DOHH2 (cell line): ENCODE data around the gene FOXJ2.

ENCODE experiments used
- H3F3A ChIP-seq: fragments of 200-600 bp; sonication (generic), shearing (Covaris generic); 2 replicates; pipeline ENCODE4 v1.6.0; 2016; ENCODE audit warnings: antibody characterized with exemption, mild to moderate bottlenecking; ENCODE audit not compliant: control insufficient read depth, insufficient read depth
- H3K27ac ChIP-seq: fragments of 200-600 bp; sonication (generic); 2 replicates; pipeline ENCODE4 v1.5.1; 2014; ENCODE audit warnings: low read depth, mild to moderate bottlenecking, low read length, moderate library complexity
- H3K27me3 ChIP-seq: fragments of 200-600 bp; sonication (generic); 2 replicates; pipeline ENCODE4 v1.6.1; 2014; ENCODE audit warnings: mild to moderate bottlenecking, low read length, mixed read lengths; ENCODE audit not compliant: control insufficient read depth
- H3K36me3 ChIP-seq: fragments of 200-600 bp; sonication (generic); 2 replicates; pipeline ENCODE4 v1.6.1; 2014; ENCODE audit warnings: mild to moderate bottlenecking, low read length, moderate library complexity, mixed read lengths; ENCODE audit not compliant: control insufficient read depth
- H3K4me1 ChIP-seq: fragments of 200-600 bp; sonication (generic); 2 replicates; pipeline ENCODE4 v1.6.1; 2014; ENCODE audit warnings: mild to moderate bottlenecking, low read length, mixed read lengths; ENCODE audit not compliant: control insufficient read depth
- H3K4me2 ChIP-seq: fragments of 200-600 bp; sonication (generic); 2 replicates; pipeline ENCODE4 v1.6.0; 2014; ENCODE audit warnings: mild to moderate bottlenecking, low read length, moderate library complexity
- H3K4me3 ChIP-seq: fragments of 200-600 bp; sonication (generic); 2 replicates; pipeline ENCODE4 v1.5.1; 2014; ENCODE audit warnings: mild to moderate bottlenecking, low read length, mixed read lengths
- H3K79me2 ChIP-seq: fragments of 200-600 bp; sonication (generic); 2 replicates; pipeline ENCODE4 v1.6.1; 2014; ENCODE audit warnings: mild to moderate bottlenecking, low read length, mixed read lengths; ENCODE audit not compliant: control insufficient read depth
- H3K9me2 ChIP-seq: fragments of 200-600 bp; sonication (generic); replicated peaks from 2 replicates; pipeline ENCODE4 v1.6.1; 2014; ENCODE audit warnings: mild to moderate bottlenecking, low read length, mixed read lengths; ENCODE audit not compliant: control insufficient read depth
- H3K9me3 ChIP-seq: fragments of 200-600 bp; sonication (generic); 2 replicates; pipeline ENCODE4 v1.6.1; 2014; ENCODE audit warnings: antibody characterized with exemption, low read length, mixed read lengths; ENCODE audit not compliant: control insufficient read depth, insufficient read depth
- H4K20me1 ChIP-seq: fragments of 200-600 bp; sonication (generic); 2 replicates; pipeline ENCODE4 v1.6.0; 2014; ENCODE audit warnings: low read depth, mild to moderate bottlenecking, antibody characterized with exemption, low read length, moderate library complexity; ENCODE audit not compliant: control insufficient read depth, insufficient read depth
- EZH2phosphoT487 ChIP-seq: fragments of 200-600 bp; sonication (generic); IDR thresholded peaks from 2 replicates; pipeline ENCODE4 v1.6.1; 2017; ENCODE audit warnings: borderline replicate concordance, mild to moderate bottlenecking, antibody characterized with exemption, low read length, moderate library complexity, mixed read lengths
- TF ChIP-seq, protein P1 (sequence below): fragments of 200-600 bp; sonication (generic); IDR thresholded peaks from one replicate; pipeline ENCODE4 v1.5.1; 2014; ENCODE audit warnings: antibody characterized with exemption, mild to moderate bottlenecking, low read depth, low read length; ENCODE audit not compliant: poor library complexity, severe bottlenecking

The FOXJ2 gene

DNA sequence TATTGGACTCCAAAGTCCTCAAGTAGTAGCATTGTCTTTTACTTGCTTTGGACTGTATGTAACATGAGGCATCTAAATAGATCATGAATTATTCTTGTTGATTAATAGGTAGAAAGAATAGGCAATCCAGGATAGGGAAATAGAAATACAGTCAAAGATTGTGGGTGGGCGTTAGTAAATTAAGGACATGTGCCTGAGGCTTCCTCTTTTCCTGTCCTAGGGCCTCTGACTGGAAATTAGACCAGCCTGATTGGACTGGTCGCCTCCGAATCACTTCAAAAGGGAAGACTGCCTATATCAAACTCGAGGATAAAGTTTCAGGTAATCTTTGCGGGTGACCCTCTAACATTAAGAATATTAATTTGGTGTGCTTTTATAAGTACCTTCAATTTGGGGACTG is 57.2 kb downstream of the FOXJ2 start:
- H3K79me2 ChIP-seq, result peaks cover 52% of the 10 kb centered on the region
- H3F3A ChIP-seq, result no peaks in the 10 kb centered on the region
- H3K9me2 ChIP-seq, result no peaks in the 10 kb centered on the region
- H3K27me3 ChIP-seq, result no peaks in the 10 kb centered on the region
- H3K36me3 ChIP-seq, result peaks cover 70% of the 10 kb centered on the region
- H3K4me3 ChIP-seq, result no peak overlapping the region
- TF ChIP-seq, protein P1, sequence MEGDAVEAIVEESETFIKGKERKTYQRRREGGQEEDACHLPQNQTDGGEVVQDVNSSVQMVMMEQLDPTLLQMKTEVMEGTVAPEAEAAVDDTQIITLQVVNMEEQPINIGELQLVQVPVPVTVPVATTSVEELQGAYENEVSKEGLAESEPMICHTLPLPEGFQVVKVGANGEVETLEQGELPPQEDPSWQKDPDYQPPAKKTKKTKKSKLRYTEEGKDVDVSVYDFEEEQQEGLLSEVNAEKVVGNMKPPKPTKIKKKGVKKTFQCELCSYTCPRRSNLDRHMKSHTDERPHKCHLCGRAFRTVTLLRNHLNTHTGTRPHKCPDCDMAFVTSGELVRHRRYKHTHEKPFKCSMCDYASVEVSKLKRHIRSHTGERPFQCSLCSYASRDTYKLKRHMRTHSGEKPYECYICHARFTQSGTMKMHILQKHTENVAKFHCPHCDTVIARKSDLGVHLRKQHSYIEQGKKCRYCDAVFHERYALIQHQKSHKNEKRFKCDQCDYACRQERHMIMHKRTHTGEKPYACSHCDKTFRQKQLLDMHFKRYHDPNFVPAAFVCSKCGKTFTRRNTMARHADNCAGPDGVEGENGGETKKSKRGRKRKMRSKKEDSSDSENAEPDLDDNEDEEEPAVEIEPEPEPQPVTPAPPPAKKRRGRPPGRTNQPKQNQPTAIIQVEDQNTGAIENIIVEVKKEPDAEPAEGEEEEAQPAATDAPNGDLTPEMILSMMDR, result no peak
- TF ChIP-seq EZH2phosphoT487, result no peak
- no peaks in the 10 kb centered on the region for H3K9me3 ChIP-seq
- H4K20me1 ChIP-seq, result no peaks in the 10 kb centered on the region
- H3K27ac ChIP-seq, result no peak overlapping the region
- peaks cover 16% of the 10 kb centered on the region for H3K4me1 ChIP-seq
- no peak overlapping the region for H3K4me2 ChIP-seq

DNA sequence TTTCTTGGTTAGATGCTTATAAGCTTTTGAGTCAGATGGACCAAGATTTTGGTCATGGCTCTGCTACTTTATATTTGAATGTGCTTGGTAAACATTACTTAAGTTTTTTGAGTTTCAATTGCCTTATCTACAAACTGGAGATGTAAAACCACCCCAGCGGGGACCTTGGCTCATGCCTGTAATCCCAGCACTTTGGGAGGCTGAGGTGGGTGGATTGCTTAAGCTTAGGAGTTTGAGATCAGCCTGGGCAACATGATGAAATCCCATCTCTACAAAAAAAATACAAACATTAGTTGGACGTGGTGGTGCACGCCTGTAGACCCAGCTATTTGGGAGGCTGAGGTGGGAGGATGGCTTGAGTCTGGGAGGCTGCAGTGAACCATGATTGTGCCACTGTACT is 60.8 kb downstream of the FOXJ2 start:
- Histone ChIP-seq H3K36me3 (peaks cover 81% of the 10 kb centered on the region), H3K4me2 (no peak overlapping the region), H3K4me1 (peaks cover 2% of the 10 kb centered on the region), H3K4me3 (no peak overlapping the region), H3K9me2 (no peaks in the 10 kb centered on the region), H3K27ac (no peak overlapping the region), H3K27me3 (no peaks in the 10 kb centered on the region), H4K20me1 (no peaks in the 10 kb centered on the region), H3K9me3 (no peaks in the 10 kb centered on the region), H3F3A (no peaks in the 10 kb centered on the region), H3K79me2 (peaks cover 16% of the 10 kb centered on the region)
- TF ChIP-seq, protein P1, result no peak
- no peak for TF ChIP-seq EZH2phosphoT487

DNA sequence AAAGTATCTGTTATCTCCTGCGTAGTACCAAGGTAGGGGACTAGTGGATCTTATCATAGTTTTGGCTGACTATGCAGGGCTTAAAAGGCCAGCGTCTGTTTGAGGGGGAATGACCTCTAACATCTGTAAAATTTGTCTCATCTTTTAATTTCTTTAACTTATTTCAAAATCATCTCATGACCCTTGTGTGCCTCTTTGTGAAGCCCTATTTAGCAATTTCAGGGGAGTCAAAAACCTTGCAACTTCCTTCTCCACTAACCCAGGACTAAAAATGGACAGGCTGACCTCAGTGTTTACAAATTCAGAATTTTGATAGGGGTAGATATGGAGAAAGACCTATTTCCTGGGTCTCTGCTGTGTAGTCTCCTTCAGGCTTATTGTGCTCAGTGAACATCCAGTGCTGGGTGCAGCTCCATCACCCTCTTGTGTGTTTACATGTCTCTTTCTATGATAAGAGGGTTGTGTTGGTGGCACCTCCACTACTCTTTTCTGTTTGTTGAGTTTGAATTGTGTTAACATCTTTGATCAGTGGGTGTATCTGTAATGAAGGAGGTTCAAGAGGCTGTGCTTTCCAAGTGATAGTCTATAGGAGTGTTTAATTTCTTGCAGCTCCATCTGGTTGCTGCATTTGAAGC is 63.9 kb downstream of the FOXJ2 start:
- Histone ChIP-seq H3K36me3 (peaks cover 52% of the 10 kb centered on the region), H3K9me3 (no peaks in the 10 kb centered on the region), H3F3A (no peaks in the 10 kb centered on the region), H3K4me3 (no peak overlapping the region), H3K27me3 (no peaks in the 10 kb centered on the region), H3K4me1 (no peaks in the 10 kb centered on the region), H3K9me2 (no peaks in the 10 kb centered on the region), H3K4me2 (no peak overlapping the region), H4K20me1 (no peaks in the 10 kb centered on the region), H3K79me2 (no peaks in the 10 kb centered on the region), H3K27ac (no peak overlapping the region)
- no peak for TF ChIP-seq EZH2phosphoT487
- TF ChIP-seq, protein P1, result no peak
